ENCODE results near the gene SLAMF6. TPM values are rescaled to one million over a fixed set of nuclear protein-coding genes. Genes with fewer than 3 reads are reported as not detected.

Gene SLAMF6
- total RNA-seq, 2 experiments from 2014 or later, result 25.1 to 33.7 TPM

Other genes with a start within 250 kb of the SLAMF6 start
- gene PEX19, start 238.1 kb downstream of the SLAMF6 start, total RNA-seq, result 10 to 100 TPM; 48.8 to 49.8 TPM
- 100 to 1,000 TPM; 122 TPM for gene COPA, start 180.0 kb downstream of the SLAMF6 start, total RNA-seq
- 10 to 100 TPM; 72.3 to 75.5 TPM for gene NCSTN, start 179.9 kb downstream of the SLAMF6 start, total RNA-seq
- under 1 TPM; 0.10 to 0.25 TPM for gene NHLH1, start 156.2 kb downstream of the SLAMF6 start, total RNA-seq
- under 1 TPM in 1 of 2 experiments, not detected in 1; 0.04 TPM for gene VANGL2, start 122.7 kb downstream of the SLAMF6 start, total RNA-seq
- gene CD84, start 56.2 kb upstream of the SLAMF6 start, total RNA-seq, result 10 to 100 TPM; 14.7 to 16.2 TPM
- 10 to 100 TPM; 70.4 to 70.6 TPM for gene SLAMF1, start 123.8 kb upstream of the SLAMF6 start, total RNA-seq
- gene CD48, start 188.6 kb upstream of the SLAMF6 start, total RNA-seq, result 100 to 1,000 TPM; 294 to 309 TPM
- 10 to 100 TPM; 12.8 to 13.4 TPM for gene SLAMF7, start 216.0 kb upstream of the SLAMF6 start, total RNA-seq

All from activated CD4-positive, alpha-beta T cell treated with anti-CD3 and anti-CD28 coated beads, Interleukin-2, amount 10 ng/mL, durations not matched to agents 7 days and 5 days (primary cell).